GM19193 (cell line): ENCODE data around the gene ITPRIPL2.

ENCODE experiments used
- POLR2A ChIP-seq: IDR thresholded peaks from 4 replicates; pipeline ENCODE4 v1.6.1; 2011; ENCODE audit not compliant: insufficient read depth, insufficient read length; ENCODE audit errors: extremely low read depth

The ITPRIPL2 gene

DNA sequence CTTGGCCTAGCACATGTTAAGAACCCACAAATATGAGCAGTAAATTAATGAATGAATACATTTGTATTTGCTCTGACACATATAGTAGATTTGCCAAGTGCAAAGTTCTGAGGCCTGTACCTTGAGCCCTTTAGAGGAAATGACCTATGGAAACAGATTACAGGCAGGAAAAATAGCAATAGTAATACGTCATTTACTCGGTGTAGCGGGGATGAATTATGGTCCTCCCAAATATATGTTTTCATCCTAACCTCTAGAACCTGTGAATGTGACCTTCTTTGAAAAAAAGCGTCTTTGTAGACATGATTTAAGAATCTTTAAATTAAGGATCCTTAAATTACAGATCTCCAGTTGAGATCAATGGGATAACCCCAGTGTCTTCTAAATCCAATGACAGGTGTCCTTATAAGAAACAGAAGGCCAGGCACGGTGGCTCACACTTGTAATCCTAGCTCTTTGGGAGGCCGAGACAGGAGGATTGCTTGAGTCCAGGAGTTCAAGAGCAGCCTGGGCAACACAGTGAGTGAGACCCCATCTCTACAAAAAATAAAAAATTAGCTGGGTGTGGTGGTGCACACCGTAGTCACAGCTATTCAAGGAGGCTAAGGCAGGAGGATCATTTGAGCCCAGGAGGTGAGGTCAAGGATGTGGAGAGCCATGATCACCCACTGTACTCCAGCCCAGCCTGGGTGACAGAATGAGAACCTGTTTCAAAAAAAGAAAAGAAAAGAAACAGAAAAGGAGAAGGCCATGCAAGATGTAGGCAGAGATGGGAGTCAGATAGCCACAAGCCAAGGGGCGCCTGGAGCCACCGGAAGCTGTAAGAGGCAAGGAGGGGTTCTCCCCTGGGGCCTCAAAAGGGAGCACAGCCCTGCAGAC lies 5.1 kb upstream of the ITPRIPL2 start:
- no peak for TF ChIP-seq POLR2A

DNA sequence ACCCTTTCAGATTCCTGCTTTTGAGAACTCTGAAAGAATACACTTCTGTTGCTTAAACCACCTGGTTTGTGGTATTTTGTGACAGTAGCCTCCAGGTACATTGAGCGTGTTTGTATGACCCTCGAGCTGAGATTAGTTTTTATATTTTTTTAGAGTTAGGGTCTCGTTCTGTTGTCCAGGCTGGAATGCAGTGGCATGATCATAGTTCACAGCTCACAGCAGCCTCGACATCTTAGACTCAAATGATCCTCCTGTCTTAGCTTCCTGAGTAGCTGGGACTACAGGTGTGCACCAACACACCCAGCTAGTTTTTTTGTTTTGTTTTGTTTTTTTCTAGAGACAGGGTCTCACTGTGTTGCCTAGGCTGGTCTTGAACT lies 4.5 kb upstream of the ITPRIPL2 start:
- no peak for TF ChIP-seq POLR2A

DNA sequence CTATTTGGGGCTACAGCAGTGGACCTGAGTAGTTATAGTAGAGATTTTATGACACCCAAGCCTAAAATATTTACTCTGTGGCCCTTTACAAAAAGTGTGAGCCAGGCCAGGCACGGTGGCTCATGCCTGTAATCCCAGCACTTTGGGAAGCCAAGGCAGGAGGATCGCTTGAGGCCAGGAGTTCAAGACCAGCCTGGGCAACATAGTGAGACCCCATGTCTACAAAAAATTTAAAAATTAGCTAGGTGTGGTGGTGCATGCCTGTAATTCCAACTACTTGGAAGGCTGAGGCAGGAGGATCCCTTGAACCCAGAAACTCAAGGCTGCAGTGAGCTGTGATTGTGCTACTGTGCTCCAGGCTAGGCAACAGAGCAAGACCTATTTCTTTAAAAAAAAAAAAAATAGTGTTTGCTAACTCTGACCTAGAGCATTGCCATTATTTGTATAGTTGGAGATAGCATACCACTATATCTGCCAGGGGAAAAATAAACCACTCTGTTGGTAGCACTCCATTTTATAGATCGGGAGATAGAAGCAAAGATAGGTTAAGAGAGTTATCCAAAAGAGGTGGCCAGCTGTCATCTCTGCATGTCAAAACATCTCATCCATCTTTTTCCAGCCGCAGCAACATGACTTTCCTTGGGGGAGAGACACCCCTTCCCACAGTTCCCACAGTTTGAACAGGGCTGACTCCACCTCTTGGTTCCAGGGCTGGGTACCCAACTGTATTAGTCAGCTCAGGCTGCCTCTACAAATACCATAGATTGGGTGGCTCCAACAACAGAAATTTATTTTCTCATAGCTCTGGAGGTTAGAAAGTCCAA lies 3.0 kb upstream of the ITPRIPL2 start:
- no peak for TF ChIP-seq POLR2A

DNA sequence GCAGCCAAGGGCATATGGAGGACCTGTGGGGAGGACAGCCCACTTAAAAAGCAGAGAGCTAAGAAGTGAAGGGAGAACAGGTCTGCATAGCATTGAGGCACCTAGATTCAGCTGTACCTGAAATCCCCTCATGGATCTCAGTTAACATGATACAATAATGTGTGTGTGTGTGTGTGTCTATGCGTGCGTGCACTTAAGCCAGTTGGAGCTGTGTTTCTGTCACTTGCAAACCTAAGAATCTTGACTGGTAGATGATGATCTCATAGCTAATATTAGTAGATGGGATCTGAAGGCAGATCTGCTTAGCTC lies 1.7 kb upstream of the ITPRIPL2 start:
- TF ChIP-seq POLR2A = no peak

DNA sequence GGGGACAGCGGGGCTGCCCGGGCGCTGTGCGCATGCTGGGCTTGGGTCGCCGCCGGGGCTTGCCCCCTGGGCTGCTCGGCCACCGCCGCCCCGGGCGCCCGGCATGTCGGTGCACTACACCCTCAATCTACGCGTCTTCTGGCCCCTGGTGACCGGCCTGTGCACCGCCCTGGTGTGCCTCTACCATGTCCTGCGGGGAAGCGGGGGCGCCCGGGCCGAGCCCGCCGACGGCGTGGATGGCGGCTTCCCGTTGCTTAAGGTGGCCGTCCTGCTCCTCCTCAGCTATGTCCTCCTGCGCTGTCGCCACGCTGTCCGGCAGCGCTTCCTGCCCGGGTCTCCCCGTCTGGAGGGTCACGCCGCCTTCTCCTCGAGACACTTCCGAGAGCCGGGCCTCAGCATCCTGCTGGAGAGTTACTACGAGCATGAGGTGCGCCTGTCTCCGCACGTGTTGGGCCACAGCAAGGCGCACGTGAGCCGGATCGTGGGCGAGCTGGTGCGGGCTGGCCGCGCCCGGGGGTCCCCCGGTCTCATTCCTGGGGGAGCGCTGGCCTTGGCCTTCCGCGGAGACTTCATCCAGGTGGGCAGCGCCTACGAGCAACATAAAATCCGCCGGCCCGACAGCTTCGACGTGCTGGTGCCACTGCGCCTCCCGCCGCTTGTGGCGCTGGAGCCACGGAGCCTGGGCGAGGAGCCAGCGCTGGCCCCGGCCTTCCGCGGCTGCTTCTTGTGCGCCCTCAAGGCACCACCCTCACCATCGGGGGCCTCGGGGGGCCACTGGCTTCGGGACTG lies 789 bp downstream of the ITPRIPL2 start:
- no peak for TF ChIP-seq POLR2A

DNA sequence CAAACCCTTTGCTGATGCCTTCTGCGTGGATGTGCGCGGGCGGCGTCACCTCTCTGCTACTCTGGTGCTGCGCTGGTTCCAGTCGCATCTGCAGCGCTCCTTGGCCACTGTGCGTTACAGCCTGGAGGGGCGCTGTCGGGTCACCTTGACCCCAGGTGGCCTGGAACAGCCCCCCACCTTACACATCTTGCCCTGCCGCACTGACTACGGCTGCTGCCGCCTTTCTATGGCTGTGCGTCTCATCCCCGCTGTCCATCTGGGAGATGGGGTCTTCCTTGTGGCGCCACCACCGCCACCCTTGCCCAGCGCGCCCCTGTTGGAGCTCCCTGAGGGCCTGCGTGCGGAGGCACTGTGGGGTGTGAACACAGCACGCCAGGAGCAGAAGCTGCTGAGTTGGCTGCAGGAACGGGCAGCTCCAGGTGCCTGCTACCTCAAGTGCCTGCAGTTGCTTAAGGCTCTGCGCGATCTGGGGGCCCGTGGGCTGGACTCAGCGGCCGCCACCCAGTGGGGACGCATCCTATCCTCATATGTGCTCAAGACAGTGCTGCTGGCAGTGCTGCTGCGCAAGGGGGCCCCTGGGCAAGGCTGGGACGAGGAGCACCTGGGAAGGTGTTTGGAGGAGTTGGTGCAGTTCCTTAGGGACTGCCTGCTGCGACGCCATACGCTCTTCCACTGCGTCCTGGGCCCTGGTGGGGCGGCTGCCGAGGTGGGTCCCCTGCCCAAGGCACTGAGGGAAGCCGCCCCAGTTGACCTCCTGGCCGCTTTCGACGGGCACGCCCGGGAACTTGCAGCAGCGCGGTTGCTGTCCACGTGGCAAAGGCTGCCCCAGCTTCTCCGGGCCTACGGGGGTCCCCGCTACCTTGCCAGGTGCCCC lies 1.6 kb downstream of the ITPRIPL2 start:
- no peak for TF ChIP-seq POLR2A

DNA sequence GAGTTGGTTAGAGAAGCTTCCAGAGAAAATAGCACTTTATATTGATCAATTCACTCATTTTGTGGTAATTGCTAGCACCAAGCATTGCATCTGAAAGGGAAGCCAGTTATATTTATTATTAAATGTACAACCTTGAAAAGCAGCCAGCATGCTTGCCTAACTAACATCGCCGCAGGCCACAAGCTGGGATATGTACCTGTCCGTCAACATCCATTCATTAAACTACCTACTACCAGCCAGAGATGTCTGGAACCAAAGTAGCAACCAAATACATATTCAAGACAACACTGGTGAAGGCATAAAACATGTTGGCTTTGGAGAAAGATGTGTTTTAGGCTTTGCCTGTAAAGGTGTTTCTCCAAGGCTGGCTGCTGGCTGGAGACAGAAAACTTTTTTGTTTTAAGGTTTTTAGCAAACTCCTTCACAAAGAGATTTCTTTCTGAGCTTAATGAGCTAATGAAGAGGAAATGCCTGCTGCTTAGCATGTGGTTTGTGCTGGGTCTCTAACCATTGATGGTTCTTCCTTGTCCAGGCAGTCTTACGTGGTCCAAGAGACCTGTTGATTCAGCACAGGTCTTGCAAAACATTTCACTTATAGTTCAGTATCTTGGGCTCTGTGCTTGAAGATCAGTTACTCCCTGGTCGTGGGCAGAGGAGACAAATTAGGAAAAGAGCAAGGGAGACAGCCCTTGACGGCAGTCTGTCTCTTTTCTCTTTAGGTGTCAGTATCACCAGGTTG lies 3.1 kb downstream of the ITPRIPL2 start:
- no peak for TF ChIP-seq POLR2A

DNA sequence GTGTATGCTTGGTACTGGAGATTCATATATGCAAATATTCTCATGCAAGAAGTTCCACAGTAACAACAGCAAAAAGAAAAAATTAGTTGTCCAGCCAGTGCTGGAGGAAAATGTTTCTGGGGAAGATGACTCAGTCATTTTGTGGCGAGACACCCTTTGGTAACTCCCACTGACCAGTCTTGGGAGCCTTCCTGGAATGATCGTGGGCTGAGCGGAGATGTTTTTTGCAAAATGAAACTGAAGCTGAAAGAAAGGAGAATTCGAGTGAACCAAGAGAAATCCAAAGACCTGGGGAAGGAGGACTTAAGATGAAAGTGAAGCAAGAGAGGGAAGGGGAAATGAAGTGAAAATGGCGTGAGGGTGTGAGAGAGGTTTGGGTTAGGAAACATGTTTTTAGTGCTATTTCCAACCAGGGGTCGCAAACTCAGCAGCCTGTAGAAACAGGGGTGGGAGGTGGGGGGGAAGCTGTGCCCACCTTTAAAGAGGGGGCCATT lies 5.2 kb downstream of the ITPRIPL2 start:
- TF ChIP-seq POLR2A = no peak

DNA sequence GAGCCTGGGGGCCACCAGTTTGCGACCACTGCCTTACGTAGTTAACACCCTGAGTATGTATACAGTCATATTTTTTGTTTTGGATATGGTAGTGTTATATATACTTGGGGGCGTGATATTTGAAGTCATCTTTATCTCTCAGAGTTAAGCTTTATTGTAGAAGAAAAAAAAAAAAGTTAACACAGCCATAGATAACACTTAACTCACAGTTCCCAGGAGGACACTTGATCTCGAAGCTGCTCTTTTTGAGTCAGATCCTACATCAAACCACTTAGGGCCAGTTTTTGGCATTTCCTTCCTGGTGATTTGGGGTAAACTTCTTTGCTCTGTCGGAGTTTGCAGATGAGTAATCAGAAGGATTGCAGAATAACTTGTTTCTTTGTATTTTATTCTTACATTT lies 5.8 kb downstream of the ITPRIPL2 start:
- no peak for TF ChIP-seq POLR2A

DNA sequence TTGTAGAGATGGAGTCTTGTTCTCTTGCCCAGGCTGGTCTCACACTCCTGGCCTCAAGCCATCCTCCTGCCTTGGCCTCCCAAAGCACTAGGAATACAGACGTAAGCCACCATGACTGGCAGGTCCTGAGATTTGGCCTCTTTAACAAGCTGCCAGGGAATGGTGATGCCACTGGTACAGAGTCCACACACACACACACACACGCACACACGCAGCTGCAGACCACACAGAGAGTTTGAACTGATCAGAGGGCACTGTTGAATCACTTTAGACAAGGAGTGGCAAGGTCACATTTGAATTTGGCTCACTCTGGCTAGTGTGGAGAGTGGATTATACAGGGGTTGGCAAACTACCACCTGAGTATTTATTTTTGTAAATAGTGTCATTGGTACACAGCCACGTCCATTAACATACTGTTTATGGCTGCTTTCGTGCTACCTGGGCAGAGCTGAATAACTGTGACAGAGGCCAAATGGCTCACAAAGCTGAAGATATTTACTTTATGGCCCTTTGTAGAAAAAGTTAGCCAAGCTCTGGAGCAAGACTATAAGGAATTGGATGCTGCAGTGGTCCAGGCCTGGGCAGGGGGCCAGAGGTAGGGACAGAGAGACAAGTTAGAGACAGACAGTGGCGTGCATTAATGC lies 9.9 kb downstream of the ITPRIPL2 start:
- no peak for TF ChIP-seq POLR2A

DNA sequence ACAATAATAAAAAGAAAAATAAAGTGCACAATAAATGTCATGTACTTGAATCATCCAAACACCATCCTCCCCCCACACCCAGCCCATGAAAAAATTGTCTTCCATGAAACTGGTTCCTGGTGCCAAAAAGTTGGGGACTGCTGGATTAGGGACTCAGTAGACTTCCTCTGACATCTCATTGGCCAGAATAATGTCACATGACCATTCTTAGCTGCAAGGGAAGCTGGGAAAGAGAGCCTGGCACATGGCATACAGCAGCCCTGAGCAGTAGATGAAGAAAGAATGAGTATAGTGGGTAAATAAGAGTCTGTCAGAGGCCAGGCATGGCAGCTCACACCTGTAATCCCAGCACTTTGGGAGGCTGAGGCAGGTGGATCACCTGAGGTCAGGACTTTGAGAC lies 12.5 kb downstream of the ITPRIPL2 start:
- no peak for TF ChIP-seq POLR2A

DNA sequence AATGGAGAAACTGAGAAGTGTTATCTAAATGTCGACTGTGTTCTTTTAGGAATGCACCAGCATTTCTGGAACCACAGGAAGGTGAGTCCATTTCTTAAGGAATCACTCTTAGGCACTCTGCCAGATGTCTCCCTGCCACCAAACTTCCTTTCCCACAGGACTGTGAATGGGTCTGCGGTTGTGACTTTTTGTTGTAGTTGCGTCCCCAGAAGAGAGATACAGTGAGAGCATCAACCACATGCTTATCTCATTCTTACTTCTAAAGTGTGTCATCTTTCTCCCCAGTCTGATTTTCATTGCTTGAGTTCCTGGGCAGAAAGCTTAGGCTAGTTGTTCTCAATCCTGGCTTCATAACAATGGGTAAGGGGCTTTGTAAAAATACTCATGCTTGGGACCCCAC lies 13.4 kb downstream of the ITPRIPL2 start:
- no peak for TF ChIP-seq POLR2A

DNA sequence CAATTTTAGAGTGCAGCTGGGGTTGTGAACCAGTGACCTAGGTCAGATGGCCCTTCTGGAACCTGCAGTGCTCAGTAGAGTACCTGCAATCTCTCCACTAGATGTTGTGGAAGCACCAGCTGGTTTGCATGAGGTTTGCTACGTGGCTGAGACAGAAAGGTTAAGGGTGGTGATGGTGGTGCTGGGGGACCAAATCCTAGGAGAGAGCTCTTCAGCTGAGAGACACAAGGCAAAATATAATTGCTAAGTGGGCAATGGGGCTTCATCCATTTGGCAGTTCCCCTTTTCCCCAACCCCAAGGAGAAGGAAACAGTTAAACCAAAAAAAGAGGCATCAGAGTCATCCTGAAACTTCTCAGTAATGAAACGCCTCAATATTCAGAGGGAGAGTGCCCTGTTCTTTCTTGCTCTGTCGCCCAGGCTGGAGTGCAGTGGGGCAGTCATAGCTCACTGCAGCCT lies 13.9 kb downstream of the ITPRIPL2 start:
- no peak for TF ChIP-seq POLR2A

DNA sequence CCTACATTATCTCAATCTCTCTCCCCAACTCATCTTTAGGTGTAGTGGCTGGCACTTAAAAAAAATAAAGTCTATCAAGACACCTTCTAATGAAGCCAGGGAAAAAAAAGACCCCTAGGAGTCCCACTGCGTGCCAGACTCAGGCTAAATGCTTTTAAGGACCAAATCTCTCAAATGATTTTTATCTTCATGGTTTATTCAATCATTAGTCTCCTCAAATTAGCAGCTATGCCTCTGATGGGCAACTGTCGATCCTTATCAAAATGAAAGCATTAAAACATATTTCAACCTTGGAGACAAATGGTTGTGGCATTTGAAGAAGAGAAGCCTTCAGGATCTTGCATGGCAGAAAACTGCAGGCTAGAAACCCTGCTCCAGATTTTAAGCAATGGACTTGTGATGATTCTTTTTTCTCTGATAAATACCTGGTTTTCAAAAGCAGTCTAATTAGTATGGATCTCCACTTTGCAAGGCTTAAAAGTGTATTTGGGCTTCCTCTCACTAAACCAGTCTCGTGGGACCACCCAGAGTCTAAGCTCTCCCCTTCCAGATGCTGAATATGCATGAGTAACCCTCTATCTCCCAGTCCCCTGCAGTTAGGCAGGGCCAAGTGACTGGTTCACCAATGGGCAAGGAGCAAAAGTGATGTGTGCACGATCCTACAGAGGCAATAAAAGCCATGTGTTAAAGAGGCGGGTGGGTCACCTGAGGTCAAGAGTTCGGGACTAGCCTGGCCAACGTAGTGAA lies 14.9 kb downstream of the ITPRIPL2 start:
- no peak for TF ChIP-seq POLR2A
